Spleen (tissue), 7 donors: Measurements from ENCODE around the gene MYO5B.

Source experiments
- POLR2AphosphoS5 ChIP-seq, 3 donors: sonication (generic); formaldehyde crosslinking; IDR thresholded peaks; one replicate each; pipeline ENCODE4 v1.5.1; 2017; ENCODE audit warnings: antibody characterized with exemption in 3 of 3
- TF ChIP-seq, protein P1 (sequence below), 11 experiments: fragments of 200-600 bp in 7 of 11; fragments of 450-650 bp in 4 of 11; sonication (generic) in 4 of 11; IDR thresholded peaks in 8 of 11; conservative IDR thresholded peaks in 3 of 11; 1 replicate in 7 of 11; 2 replicates in 4 of 11; pipeline versions ENCODE4 v1.4.0 to v1.8.0; 2016 to 2021; ENCODE audit warnings: antibody characterized with exemption in 11 of 11, inconsistent platforms in 4 of 11, mild to moderate bottlenecking in 1 of 11
- donor health status: DM: no; HTN: no; CAD: no; lungs with moderate emphysema.
- donor health status: DM: no; HTN: no; CAD: no.
- donor health status: DM: no; HTN: no; CAD: no.

DNA sequence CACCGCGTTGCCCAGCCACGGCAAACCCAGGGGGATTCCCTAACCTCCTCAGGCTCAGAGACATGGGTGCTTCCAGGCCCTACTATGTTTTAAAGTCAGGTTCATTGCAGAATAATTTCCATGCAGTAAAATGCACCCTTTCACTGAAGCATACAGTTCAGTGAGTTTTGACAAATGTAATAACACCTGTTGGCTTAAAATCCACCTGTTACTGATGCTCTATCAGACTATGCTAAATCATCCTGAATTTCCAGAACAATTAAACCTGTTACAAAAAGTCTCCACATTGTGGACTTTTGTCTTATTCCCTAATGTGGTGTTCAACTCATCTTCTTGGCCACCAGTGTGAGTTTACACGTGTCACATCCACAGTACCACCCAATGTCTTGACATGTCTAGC, 234.6 kb downstream of the MYO5B start:
- no peak for TF ChIP-seq POLR2AphosphoS5 (IDR thresholded peaks at IDR 0.05)
- TF ChIP-seq, protein P1, sequence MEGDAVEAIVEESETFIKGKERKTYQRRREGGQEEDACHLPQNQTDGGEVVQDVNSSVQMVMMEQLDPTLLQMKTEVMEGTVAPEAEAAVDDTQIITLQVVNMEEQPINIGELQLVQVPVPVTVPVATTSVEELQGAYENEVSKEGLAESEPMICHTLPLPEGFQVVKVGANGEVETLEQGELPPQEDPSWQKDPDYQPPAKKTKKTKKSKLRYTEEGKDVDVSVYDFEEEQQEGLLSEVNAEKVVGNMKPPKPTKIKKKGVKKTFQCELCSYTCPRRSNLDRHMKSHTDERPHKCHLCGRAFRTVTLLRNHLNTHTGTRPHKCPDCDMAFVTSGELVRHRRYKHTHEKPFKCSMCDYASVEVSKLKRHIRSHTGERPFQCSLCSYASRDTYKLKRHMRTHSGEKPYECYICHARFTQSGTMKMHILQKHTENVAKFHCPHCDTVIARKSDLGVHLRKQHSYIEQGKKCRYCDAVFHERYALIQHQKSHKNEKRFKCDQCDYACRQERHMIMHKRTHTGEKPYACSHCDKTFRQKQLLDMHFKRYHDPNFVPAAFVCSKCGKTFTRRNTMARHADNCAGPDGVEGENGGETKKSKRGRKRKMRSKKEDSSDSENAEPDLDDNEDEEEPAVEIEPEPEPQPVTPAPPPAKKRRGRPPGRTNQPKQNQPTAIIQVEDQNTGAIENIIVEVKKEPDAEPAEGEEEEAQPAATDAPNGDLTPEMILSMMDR (IDR thresholded peaks at IDR 0.05 in 8 of 11, conservative IDR thresholded peaks at IDR 0.05 in 3 of 11), result no peak
